H9 (cell line): ENCODE data around the gene ZNF688. TPM values are rescaled to one million over a fixed set of nuclear protein-coding genes. Genes with fewer than 3 reads are reported as not detected.

ENCODE experiments used
- DNase-seq: peaks from one replicate; pipeline ENCODE4 v3.0.0-alpha.2; 2017
- H2AFZ ChIP-seq: one replicate; pipeline ENCODE4 v1.6.1; 2013; ENCODE audit warnings: mild to moderate bottlenecking, low read length, control low read depth, moderate library complexity
- H2AK5ac ChIP-seq: 2 replicates; pipeline ENCODE4 v1.6.1; 2013; ENCODE audit warnings: low read length, control low read depth, mixed read lengths; ENCODE audit not compliant: insufficient read length
- H2BK120ac ChIP-seq: one replicate; pipeline ENCODE4 v1.6.1; 2013; ENCODE audit warnings: low read depth, mild to moderate bottlenecking, low read length, control low read depth, inconsistent platforms; ENCODE audit not compliant: poor library complexity, severe bottlenecking
- H2BK12ac ChIP-seq: 2 replicates; pipeline ENCODE4 v1.6.1; 2013; ENCODE audit warnings: low read length, control low read depth, mixed read lengths, low read depth; ENCODE audit not compliant: insufficient read length
- H2BK15ac ChIP-seq: 2 replicates; pipeline ENCODE4 v1.6.1; 2013; ENCODE audit warnings: low read depth, low read length, control low read depth
- H2BK20ac ChIP-seq: one replicate; pipeline ENCODE4 v1.6.1; 2013; ENCODE audit warnings: low read depth, mild to moderate bottlenecking, low read length, control low read depth, inconsistent platforms; ENCODE audit not compliant: poor library complexity, severe bottlenecking
- H2BK5ac ChIP-seq: 2 replicates; pipeline ENCODE4 v1.6.1; 2013; ENCODE audit warnings: low read length, control low read depth, mixed read lengths; ENCODE audit not compliant: insufficient read length
- H3K14ac ChIP-seq: 2 replicates; pipeline ENCODE4 v1.6.1; 2013; ENCODE audit warnings: low read length, control low read depth; ENCODE audit not compliant: insufficient read depth
- H3K18ac ChIP-seq: 2 replicates; pipeline ENCODE4 v1.6.1; 2013; ENCODE audit warnings: low read depth, mild to moderate bottlenecking, mixed read lengths, low read length, control low read depth; ENCODE audit not compliant: insufficient read length
- H3K23ac ChIP-seq: 2 replicates; pipeline ENCODE4 v1.6.1; 2013; ENCODE audit warnings: low read length, control low read depth, mixed read lengths, low read depth; ENCODE audit not compliant: insufficient read length
- H3K23me2 ChIP-seq: 2 replicates; pipeline ENCODE4 v1.6.1; 2013; ENCODE audit warnings: low read depth, mild to moderate bottlenecking, mixed read lengths, low read length, control low read depth; ENCODE audit not compliant: insufficient read length, poor library complexity, severe bottlenecking
- H3K27ac ChIP-seq: 2 replicates; pipeline ENCODE4 v1.5.1; 2013; ENCODE audit warnings: low read length, control low read depth, mixed read lengths, low read depth; ENCODE audit not compliant: insufficient read length
- H3K27me3 ChIP-seq: 2 replicates; pipeline ENCODE4 v1.6.1; 2013; ENCODE audit warnings: low read length, control low read depth, inconsistent platforms; ENCODE audit not compliant: insufficient read depth
- H3K4ac ChIP-seq: 2 replicates; pipeline ENCODE4 v1.6.1; 2013; ENCODE audit warnings: low read depth, mild to moderate bottlenecking, control low read depth, inconsistent platforms, low read length, moderate library complexity
- H3K4me1 ChIP-seq: 2 replicates; pipeline ENCODE4 v1.6.1; 2013; ENCODE audit warnings: low read length, control low read depth, inconsistent platforms; ENCODE audit not compliant: insufficient read depth
- H3K4me2 ChIP-seq: 2 replicates; pipeline ENCODE4 v1.6.1; 2013; ENCODE audit warnings: low read length, control low read depth, mixed read lengths; ENCODE audit not compliant: insufficient read length, insufficient read depth
- H3K56ac ChIP-seq: 2 replicates; pipeline ENCODE4 v1.6.1; 2013; ENCODE audit warnings: low read depth, mild to moderate bottlenecking, mixed read lengths, low read length, control low read depth; ENCODE audit not compliant: insufficient read length
- H3K79me1 ChIP-seq: 2 replicates; pipeline ENCODE4 v1.6.1; 2013; ENCODE audit warnings: low read depth, mild to moderate bottlenecking, moderate library complexity, low read length, control low read depth, inconsistent platforms; ENCODE audit not compliant: insufficient read depth, poor library complexity, severe bottlenecking
- H3K79me2 ChIP-seq: 2 replicates; pipeline ENCODE4 v1.6.1; 2013; ENCODE audit warnings: low read length, control low read depth, inconsistent platforms; ENCODE audit not compliant: insufficient read depth
- H3K9ac ChIP-seq: 2 replicates; pipeline ENCODE4 v1.6.1; 2013; ENCODE audit warnings: low read length, control low read depth, mixed read lengths; ENCODE audit not compliant: insufficient read length; ENCODE audit errors: extremely low read depth
- H3K9me3 ChIP-seq: one replicate; pipeline ENCODE4 v1.6.1; 2013; ENCODE audit warnings: low read depth, low read length, inconsistent platforms; ENCODE audit not compliant: control insufficient read depth
- H3T11ph ChIP-seq: one replicate; pipeline ENCODE4 v1.6.1; 2013; ENCODE audit warnings: mild to moderate bottlenecking, low read length, control low read depth, inconsistent platforms
- H4K20me1 ChIP-seq: one replicate; pipeline ENCODE4 v1.6.1; 2013; ENCODE audit not compliant: control insufficient read depth, insufficient read length, insufficient read depth
- H4K5ac ChIP-seq: 2 replicates; pipeline ENCODE4 v1.6.1; 2013; ENCODE audit warnings: low read depth, mild to moderate bottlenecking, mixed read lengths, low read length, control low read depth; ENCODE audit not compliant: insufficient read length
- H4K8ac ChIP-seq: replicated peaks from 2 replicates; pipeline ENCODE4 v1.6.1; 2013; ENCODE audit warnings: low read length, control low read depth, mixed read lengths, low read depth; ENCODE audit not compliant: insufficient read length
- H4K91ac ChIP-seq: 2 replicates; pipeline ENCODE4 v1.6.1; 2013; ENCODE audit warnings: low read depth, mild to moderate bottlenecking, moderate library complexity, mixed read lengths, low read length, control low read depth; ENCODE audit not compliant: insufficient read length
- H3K27ac Mint-ChIP-seq, 3 experiments: 2 replicates in 2 of 3; 3 replicates in 1 of 3; pipeline ENCODE4 v1.8.0; 2020 to 2021; ENCODE audit warnings: mixed read lengths in 3 of 3, mild to moderate bottlenecking in 1 of 3, moderate library complexity in 1 of 3
- H3K27me3 Mint-ChIP-seq: 2 replicates; pipeline ENCODE4 v1.8.0; 2021; ENCODE audit warnings: low read depth, mild to moderate bottlenecking, moderate library complexity, mixed read lengths
- H3K36me3 Mint-ChIP-seq, 3 experiments: 2 replicates in 2 of 3; 3 replicates in 1 of 3; pipeline ENCODE4 v1.8.0; 2020 to 2021; ENCODE audit warnings: low read depth in 3 of 3, mixed read lengths in 3 of 3; ENCODE audit not compliant: insufficient read depth in 1 of 3
- H3K4me1 Mint-ChIP-seq, 2 experiments: 2 replicates each; pipeline ENCODE4 v1.8.0; 2020; ENCODE audit warnings: mixed read lengths in 2 of 2
- H3K4me3 Mint-ChIP-seq, 2 experiments: 2 replicates in 1 of 2; 3 replicates in 1 of 2; pipeline ENCODE4 v1.8.0; 2020 to 2021; ENCODE audit warnings: mild to moderate bottlenecking in 2 of 2, mixed read lengths in 2 of 2, moderate library complexity in 1 of 2
- H3K9me3 Mint-ChIP-seq, 2 experiments: 2 replicates in 1 of 2; 3 replicates in 1 of 2; pipeline ENCODE4 v1.8.0; 2020; ENCODE audit warnings: mild to moderate bottlenecking in 2 of 2, mixed read lengths in 2 of 2, moderate library complexity in 1 of 2
- WGBS: extraction: QIAGEN DNeasy Blood & Tissue Kit; methylation state at CpG from one replicate; pipeline ENCODE4 v1.1.7; 2013; ENCODE audit warnings: missing lambda C conversion rate, low lambda C conversion rate, mixed read lengths; ENCODE audit not compliant: insufficient read length; ENCODE audit errors: extremely low coverage; 5-methylcytosine and 5-hydroxymethylcytosine counted together
- total RNA-seq: library from RNA; stranded (reverse); gene quantifications from 2 replicates; pipeline ENCODE4 v1.2.1, GENCODE V29; 2021
- TF ChIP-seq, protein P1 (sequence below): fragments of 200-600 bp; sonication (generic); conservative IDR thresholded peaks from 3 replicates; pipeline ENCODE4 v1.8.0; 2021; ENCODE audit warnings: antibody characterized with exemption, mild to moderate bottlenecking

Gene ZNF688
- total RNA-seq, 1 experiment from 2014 or later: 4.5 TPM

DNA sequence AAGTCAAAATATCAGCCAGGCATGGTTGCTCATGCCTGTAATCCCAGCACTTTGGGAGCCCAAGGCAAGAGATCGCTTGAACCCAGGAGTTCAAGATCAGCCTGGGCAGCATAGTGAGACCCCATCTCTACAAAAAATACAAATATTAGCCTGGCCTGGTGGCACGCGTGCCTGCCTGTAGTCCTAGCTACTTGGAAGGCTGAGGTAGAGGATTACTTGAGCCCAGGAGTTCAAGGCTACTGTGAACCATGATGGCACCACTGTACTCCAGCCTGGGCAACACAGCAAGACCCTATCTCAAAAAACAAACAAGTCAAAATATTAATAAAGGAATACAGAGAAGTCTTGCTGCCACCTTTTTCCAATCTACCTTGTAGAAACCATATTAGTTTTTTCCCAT lies 34.5 kb upstream of the ZNF688 start:
- no peak overlapping the region for H3K23ac ChIP-seq
- peaks cover 2% of the 10 kb centered on the region; the same call in 1 of the 2 replicates for H3K79me2 ChIP-seq
- no peak overlapping the region for H3K4me2 ChIP-seq
- H3K4ac ChIP-seq: no peak overlapping the region
- no peaks in the 10 kb centered on the region for H3K4me1 ChIP-seq
- H3K18ac ChIP-seq: no peak overlapping the region
- no peak overlapping the region for H2BK12ac ChIP-seq
- H3K56ac ChIP-seq: no peak overlapping the region
- H3K27me3 Mint-ChIP-seq: no peaks in the 10 kb centered on the region
- TF ChIP-seq, protein P1, sequence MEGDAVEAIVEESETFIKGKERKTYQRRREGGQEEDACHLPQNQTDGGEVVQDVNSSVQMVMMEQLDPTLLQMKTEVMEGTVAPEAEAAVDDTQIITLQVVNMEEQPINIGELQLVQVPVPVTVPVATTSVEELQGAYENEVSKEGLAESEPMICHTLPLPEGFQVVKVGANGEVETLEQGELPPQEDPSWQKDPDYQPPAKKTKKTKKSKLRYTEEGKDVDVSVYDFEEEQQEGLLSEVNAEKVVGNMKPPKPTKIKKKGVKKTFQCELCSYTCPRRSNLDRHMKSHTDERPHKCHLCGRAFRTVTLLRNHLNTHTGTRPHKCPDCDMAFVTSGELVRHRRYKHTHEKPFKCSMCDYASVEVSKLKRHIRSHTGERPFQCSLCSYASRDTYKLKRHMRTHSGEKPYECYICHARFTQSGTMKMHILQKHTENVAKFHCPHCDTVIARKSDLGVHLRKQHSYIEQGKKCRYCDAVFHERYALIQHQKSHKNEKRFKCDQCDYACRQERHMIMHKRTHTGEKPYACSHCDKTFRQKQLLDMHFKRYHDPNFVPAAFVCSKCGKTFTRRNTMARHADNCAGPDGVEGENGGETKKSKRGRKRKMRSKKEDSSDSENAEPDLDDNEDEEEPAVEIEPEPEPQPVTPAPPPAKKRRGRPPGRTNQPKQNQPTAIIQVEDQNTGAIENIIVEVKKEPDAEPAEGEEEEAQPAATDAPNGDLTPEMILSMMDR: no peak
- no peak overlapping the region for H2AFZ ChIP-seq
- no peaks in the 10 kb centered on the region for H3K9me3 ChIP-seq
- peaks cover 18 to 51% (median 45%) of the 10 kb centered on the region in 3 experiments; a peak in 6 of 7 replicates for H3K36me3 Mint-ChIP-seq
- WGBS: no CpG with 5 or more reads among the region's 3 CpGs
- H2BK20ac ChIP-seq: no peak overlapping the region
- no peak overlapping the region for H3K4me3 Mint-ChIP-seq
- H3K23me2 ChIP-seq: peaks cover 5% of the 10 kb centered on the region
- H3K27ac ChIP-seq: no peak overlapping the region
- no peak overlapping the region for H2BK5ac ChIP-seq
- no peaks in the 10 kb centered on the region for H4K20me1 ChIP-seq
- no peak overlapping the region for H4K91ac ChIP-seq
- H3K27me3 ChIP-seq: no peaks in the 10 kb centered on the region
- H4K8ac ChIP-seq: no peak overlapping the region
- no peak overlapping the region for H3T11ph ChIP-seq
- H3K9me3 Mint-ChIP-seq: peaks cover 0 to under 1% of the 10 kb centered on the region in 2 experiments; a peak in 1 of 5 replicates
- no peak overlapping the region for H2AK5ac ChIP-seq
- H2BK120ac ChIP-seq: no peak overlapping the region
- H3K4me1 Mint-ChIP-seq: peaks cover 3 to 11% of the 10 kb centered on the region in 2 experiments
- no peak overlapping the region for H3K9ac ChIP-seq
- H2BK15ac ChIP-seq: no peak overlapping the region
- no peak overlapping the region for H3K14ac ChIP-seq
- no peak overlapping the region for H4K5ac ChIP-seq
- no peaks in the 10 kb centered on the region for H3K79me1 ChIP-seq
- H3K27ac Mint-ChIP-seq: no peak overlapping the region
- DNase-seq: no peak
